GM21526 (cell line): ENCODE measurements around the gene TSPAN18.

Source experiments
- ATAC-seq: cut with Tn5 transposase; IDR thresholded peaks from one replicate; pipeline ENCODE4 v1.9.1; 2021; ENCODE audit warnings: moderate library complexity; ENCODE audit not compliant: unreplicated experiment, low FRiP score

Gene TSPAN18

GRCh38 chr11:44791316-44791925 lies 64.7 kb downstream of the TSPAN18 start:
- no peak for ATAC-seq

GRCh38 chr11:44792171-44792570 lies 65.4 kb downstream of the TSPAN18 start:
- ATAC-seq = no peak

GRCh38 chr11:44793350-44794090 lies 66.8 kb downstream of the TSPAN18 start:
- no peak for ATAC-seq

- no peak for ATAC-seq
Observed at GRCh38 chr11:44795803-44796535, 69.2 kb downstream of the TSPAN18 start.

GRCh38 chr11:44797051-44797450 lies 70.3 kb downstream of the TSPAN18 start:
- ATAC-seq = no peak

- ATAC-seq = no peak
Observed at GRCh38 chr11:44797886-44798606, 71.3 kb downstream of the TSPAN18 start.

- ATAC-seq = no peak
Observed at GRCh38 chr11:44798607-44798972, 71.8 kb downstream of the TSPAN18 start.

GRCh38 chr11:44799012-44799411 lies 72.2 kb downstream of the TSPAN18 start:
- no peak for ATAC-seq

- ATAC-seq = no peak
Observed at GRCh38 chr11:44802347-44802746, 75.6 kb downstream of the TSPAN18 start.

GRCh38 chr11:44803009-44803408 lies 76.2 kb downstream of the TSPAN18 start:
- ATAC-seq = no peak

GRCh38 chr11:44804449-44805437 lies 78.0 kb downstream of the TSPAN18 start:
- no peak for ATAC-seq

GRCh38 chr11:44805596-44805995 lies 78.8 kb downstream of the TSPAN18 start:
- ATAC-seq = no peak

- ATAC-seq = no peak
Observed at GRCh38 chr11:44808053-44808753, 81.4 kb downstream of the TSPAN18 start.

- no peak for ATAC-seq
Observed at GRCh38 chr11:44809283-44809682, 82.5 kb downstream of the TSPAN18 start.

GRCh38 chr11:44811841-44812448 lies 85.2 kb downstream of the TSPAN18 start:
- ATAC-seq = no peak

- ATAC-seq = no peak
Observed at GRCh38 chr11:44812971-44813370, 86.2 kb downstream of the TSPAN18 start.

- ATAC-seq = no peak
Observed at GRCh38 chr11:44813401-44813800, 86.6 kb downstream of the TSPAN18 start.

- ATAC-seq = no peak
Observed at GRCh38 chr11:44814881-44815592, 88.3 kb downstream of the TSPAN18 start.
